Hematopoietic multipotent progenitor cell treated with erythropoietin and hydrocortisone succinate and interleukin-3 and kit ligand, for 15 days (in vitro differentiated cells): ENCODE measurements around the gene PARP1.
"Not testable (repeated sequence)": the region's sequence is repeated elsewhere in the genome, so short reads cannot be mapped to it uniquely, and the experiment has no call there.

Source experiments
- DNase-seq: peaks from one replicate; pipeline ENCODE4 v3.0.0-alpha.2; 2015; ENCODE audit warnings: low spot score

PARP1 gene

GRCh38 chr1:226428791-226429461 is 21.0 kb upstream of the PARP1 start:
- DNase-seq = no peak

- DNase-seq = no peak
These were observed 20.5 kb upstream of the PARP1 start for GRCh38 chr1:226428348-226428747.

DNA sequence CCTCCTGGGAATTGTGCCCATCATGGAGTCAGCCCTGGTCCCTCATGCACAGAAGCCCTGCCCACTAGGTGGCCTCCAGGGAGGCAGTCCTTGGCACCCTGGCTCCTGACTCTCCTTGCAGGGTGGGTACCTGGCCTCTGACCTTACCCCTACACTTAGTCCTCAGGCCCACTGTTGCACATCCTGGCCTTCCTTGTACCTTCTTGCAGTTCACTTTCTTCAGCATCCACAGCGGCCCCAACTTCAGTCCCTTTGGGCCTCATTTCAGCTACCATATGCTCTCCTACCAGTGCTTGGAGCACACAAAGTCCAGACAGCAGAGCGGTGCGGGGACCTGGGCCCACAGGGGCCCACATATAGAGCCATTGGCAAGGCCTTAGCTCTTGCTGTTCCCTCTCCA is 19.2 kb upstream of the PARP1 start:
- no peak for DNase-seq

- not testable (repeated sequence) for DNase-seq
These were observed 18.5 kb upstream of the PARP1 start for GRCh38 chr1:226426395-226426794.

GRCh38 chr1:226425431-226426031 is 17.6 kb upstream of the PARP1 start:
- DNase-seq = no peak

- DNase-seq = no peak
These were observed 17.1 kb upstream of the PARP1 start for GRCh38 chr1:226425004-226425378.

GRCh38 chr1:226424221-226425003 is 16.5 kb upstream of the PARP1 start:
- DNase-seq = no peak

DNA sequence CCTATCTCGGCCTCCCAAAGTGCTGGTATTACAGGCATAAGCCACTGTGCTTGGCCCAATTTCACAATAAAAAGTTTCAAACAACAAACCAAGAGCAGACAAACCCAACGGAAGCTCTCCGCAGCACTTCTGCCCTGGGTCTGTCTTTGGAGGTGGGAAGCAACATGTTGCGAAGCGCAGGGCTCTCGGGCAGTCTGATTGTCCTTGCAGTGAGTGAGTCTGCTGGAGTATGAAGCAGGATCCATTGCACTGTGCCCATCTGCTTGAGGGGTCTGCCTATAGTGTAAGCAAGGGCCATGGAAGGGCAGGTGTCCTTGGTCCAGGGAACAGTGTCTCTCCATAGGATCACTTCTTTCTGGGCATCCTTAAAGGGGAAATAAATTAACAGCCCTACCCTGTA is 14.6 kb upstream of the PARP1 start:
- no peak for DNase-seq

GRCh38 chr1:226420897-226421296 is 13.0 kb upstream of the PARP1 start:
- no peak for DNase-seq

DNA sequence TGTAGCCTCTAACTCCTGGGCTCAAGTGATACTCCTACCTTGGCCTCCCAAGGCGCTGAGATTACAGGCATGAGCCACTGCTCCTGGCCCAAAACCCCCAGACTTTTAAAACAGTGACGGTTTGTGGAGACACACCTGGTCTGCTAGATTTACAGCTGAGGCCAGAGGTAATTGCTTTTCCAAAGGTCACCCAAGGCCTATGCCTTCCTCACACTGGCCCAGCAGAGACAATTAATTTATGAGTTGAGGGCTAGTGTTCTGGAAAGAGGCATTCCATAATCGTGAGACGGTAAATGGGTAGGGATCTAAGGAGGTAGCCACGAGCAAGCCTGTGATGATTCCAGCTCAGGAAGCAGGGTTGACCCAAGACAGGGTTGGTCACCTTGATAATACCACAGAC is 12.4 kb upstream of the PARP1 start:
- DNase-seq = no peak

GRCh38 chr1:226419284-226420029 is 11.6 kb upstream of the PARP1 start:
- DNase-seq = no peak

GRCh38 chr1:226417830-226418546 is 10.1 kb upstream of the PARP1 start:
- no peak for DNase-seq

GRCh38 chr1:226417350-226417749 is 9.5 kb upstream of the PARP1 start:
- DNase-seq = no peak

DNA sequence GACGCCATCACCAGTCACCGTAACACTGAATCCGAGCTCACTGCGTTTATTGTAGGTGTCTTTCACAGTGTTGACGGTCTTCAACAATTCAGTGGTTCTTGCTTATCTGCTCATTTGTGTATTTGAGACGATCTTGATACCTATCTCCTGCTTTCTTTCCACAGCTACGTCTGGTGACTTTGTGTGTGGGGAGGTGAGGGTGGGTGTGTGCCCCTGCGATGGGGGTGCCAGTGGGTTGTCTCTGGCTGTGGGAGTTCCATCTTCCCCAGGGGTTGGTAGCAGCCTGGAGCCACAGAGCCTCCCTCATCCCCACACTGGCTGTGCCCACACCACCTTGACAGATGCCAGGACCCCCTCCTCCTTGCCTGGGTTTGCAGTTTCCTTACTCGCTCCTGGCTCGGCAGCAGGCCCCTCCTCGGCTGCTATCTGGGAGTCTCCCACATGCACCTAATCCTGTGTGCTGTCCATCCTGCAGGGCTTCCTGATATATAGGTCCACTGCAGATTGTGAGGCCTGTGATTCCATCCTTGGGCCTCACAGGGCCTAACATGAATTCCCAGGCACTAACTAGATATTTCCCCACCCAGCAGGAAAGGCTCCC is 6.3 kb upstream of the PARP1 start:
- no peak for DNase-seq

- no peak for DNase-seq
These were observed 3.7 kb upstream of the PARP1 start for GRCh38 chr1:226411619-226412018.

GRCh38 chr1:226410958-226411357 is 3.1 kb upstream of the PARP1 start:
- no peak for DNase-seq

DNA sequence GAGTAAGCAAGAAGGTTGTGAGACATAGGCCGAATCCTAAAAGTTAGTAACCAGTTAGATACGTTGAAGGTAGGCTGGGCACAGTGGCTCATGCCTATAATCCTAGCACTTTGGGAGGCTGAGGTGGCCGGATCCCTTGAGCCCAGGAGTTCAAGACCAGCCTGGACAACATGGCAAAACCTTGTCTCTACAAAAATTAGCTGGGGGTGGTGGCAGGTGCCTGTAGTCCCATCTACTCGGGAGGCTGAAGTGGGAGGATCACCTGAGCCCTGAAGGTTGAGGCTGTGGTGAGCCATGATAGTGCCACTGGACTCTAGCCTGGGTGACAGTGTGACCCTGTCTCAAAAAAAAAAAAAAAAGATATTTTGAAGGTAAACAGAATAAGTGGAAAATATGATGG is 1.5 kb upstream of the PARP1 start:
- no peak for DNase-seq

- DNase-seq = no peak
These were observed 642 bp upstream of the PARP1 start for GRCh38 chr1:226408285-226409184.

GRCh38 chr1:226407199-226407496 is 745 bp downstream of the PARP1 start:
- no peak for DNase-seq

GRCh38 chr1:226406401-226406881 is 1.5 kb downstream of the PARP1 start:
- DNase-seq = peak; percentile 17
